ENCODE measurements around the gene OR1F1. TPM values are rescaled to one million over a fixed set of nuclear protein-coding genes. Genes with fewer than 3 reads are reported as not detected.

Gene OR1F1
- total and polyA plus RNA-seq, 9 of the 15 experiments (the other 6 are each of a cell fraction or from before 2014, with no cell fraction given), result 0.15 to 0.61 (median 0.35) TPM; not detected in 3

DNA sequence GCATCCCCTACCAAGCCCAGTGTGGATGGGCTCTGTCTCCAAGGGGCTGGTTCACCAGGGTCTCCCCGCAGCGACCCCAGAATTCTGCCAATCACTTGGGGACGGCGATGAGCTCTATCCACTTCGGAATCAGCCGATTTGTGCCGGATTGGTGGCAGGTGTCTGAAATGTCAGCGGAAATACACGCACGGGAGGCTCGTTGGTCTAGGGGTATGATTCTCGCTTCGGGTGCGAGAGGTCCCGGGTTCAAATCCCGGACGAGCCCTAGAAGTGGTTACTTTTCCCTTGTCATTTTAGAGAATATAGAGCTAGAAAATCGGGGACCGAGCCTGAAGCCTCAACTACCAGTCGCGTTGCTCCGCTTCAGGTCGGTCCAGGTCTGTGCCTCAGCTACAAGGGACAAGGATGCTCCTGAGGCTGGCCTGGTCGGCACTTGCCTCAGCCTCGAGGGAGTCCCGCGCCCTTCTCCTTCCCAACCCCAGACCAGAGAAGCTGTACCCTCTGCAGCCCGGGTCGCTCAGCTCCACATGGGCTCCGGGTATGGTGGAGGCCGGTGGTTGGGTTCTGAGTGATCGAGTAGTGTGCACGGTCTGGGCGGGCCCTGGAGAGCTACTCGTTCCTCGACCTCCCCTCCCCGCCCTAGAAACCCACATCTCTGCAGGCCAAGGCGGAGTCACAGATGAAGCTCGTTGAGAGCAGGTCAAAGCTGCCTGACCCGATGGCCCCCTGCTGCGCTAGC is 16.0 kb upstream of the OR1F1 start (continued):
- TF ChIP-seq HDAC3 (IDR thresholded peaks at IDR 0.05; ENCODE audit: borderline replicate concordance, partially characterized antibody), result no peak
- TF ChIP-seq, protein P1, sequence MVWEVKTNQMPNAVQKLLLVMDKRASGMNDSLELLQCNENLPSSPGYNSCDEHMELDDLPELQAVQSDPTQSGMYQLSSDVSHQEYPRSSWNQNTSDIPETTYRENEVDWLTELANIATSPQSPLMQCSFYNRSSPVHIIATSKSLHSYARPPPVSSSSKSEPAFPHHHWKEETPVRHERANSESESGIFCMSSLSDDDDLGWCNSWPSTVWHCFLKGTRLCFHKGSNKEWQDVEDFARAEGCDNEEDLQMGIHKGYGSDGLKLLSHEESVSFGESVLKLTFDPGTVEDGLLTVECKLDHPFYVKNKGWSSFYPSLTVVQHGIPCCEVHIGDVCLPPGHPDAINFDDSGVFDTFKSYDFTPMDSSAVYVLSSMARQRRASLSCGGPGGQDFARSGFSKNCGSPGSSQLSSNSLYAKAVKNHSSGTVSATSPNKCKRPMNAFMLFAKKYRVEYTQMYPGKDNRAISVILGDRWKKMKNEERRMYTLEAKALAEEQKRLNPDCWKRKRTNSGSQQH (CRISPR knock-in tag; IDR thresholded peaks at IDR 0.05), result no peak
- TF ChIP-seq, protein P2, sequence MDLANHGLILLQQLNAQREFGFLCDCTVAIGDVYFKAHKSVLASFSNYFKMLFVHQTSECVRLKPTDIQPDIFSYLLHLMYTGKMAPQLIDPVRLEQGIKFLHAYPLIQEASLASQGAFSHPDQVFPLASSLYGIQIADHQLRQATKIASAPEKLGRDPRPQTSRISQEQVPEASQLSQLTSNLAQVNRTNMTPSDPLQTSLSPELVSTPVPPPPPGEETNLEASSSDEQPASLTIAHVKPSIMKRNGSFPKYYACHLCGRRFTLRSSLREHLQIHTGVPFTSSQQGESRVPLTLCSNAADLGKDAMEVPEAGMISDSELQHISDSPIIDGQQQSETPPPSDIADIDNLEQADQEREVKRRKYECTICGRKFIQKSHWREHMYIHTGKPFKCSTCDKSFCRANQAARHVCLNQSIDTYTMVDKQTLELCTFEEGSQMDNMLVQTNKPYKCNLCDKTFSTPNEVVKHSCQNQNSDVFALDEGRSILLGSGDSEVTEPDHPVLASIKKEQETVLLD (IDR thresholded peaks at IDR 0.05), result no peak
- TF ChIP-seq, protein P3, sequence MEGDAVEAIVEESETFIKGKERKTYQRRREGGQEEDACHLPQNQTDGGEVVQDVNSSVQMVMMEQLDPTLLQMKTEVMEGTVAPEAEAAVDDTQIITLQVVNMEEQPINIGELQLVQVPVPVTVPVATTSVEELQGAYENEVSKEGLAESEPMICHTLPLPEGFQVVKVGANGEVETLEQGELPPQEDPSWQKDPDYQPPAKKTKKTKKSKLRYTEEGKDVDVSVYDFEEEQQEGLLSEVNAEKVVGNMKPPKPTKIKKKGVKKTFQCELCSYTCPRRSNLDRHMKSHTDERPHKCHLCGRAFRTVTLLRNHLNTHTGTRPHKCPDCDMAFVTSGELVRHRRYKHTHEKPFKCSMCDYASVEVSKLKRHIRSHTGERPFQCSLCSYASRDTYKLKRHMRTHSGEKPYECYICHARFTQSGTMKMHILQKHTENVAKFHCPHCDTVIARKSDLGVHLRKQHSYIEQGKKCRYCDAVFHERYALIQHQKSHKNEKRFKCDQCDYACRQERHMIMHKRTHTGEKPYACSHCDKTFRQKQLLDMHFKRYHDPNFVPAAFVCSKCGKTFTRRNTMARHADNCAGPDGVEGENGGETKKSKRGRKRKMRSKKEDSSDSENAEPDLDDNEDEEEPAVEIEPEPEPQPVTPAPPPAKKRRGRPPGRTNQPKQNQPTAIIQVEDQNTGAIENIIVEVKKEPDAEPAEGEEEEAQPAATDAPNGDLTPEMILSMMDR (IDR thresholded peaks at IDR 0.05 in 2 of 3, conservative IDR thresholded peaks at IDR 0.05 in 1 of 3; ENCODE audit: insufficient read depth in 2 of 3, low read depth in 1 of 3, low read length in 3 of 3), result no peak
